ENCODE data around the gene CDCP1. TPM values are rescaled to one million over a fixed set of nuclear protein-coding genes. Genes with fewer than 3 reads are reported as not detected.

Gene CDCP1
- polyA plus RNA-seq, 1 donor, result 25.5 TPM

GRCh38 chr3:45100981-45101407 lies 45.2 kb downstream of the CDCP1 start:
- no peak for DNase-seq
- H3K27ac ChIP-seq (ENCODE audit: low read length), result no peak overlapping the region
- no peak overlapping the region for H3K4me3 ChIP-seq (ENCODE audit: low read length)
- H3K4me1 ChIP-seq (ENCODE audit: control insufficient read depth, insufficient read depth, low read length), result no peaks in the 10 kb centered on the region
- WGBS (ENCODE audit: insufficient coverage, low lambda C conversion rate), result no CpG with 5 or more reads among the region's 3 CpGs
- H3K9me3 ChIP-seq (ENCODE audit: control insufficient read depth, low read depth, low read length), result no peaks in the 10 kb centered on the region
- H3K36me3 ChIP-seq (ENCODE audit: control insufficient read depth, insufficient read depth, low read length), result peaks cover 16% of the 10 kb centered on the region
- no peaks in the 10 kb centered on the region for H3K27me3 ChIP-seq (ENCODE audit: control insufficient read depth, insufficient read depth, low read length)

GRCh38 chr3:45098310-45098709 lies 47.9 kb downstream of the CDCP1 start:
- no peak for DNase-seq
- Histone ChIP-seq H3K27ac (ENCODE audit: low read length) (no peak overlapping the region), H3K36me3 (ENCODE audit: control insufficient read depth, insufficient read depth, low read length) (peaks cover 18% of the 10 kb centered on the region), H3K4me1 (ENCODE audit: control insufficient read depth, insufficient read depth, low read length) (peaks cover 12% of the 10 kb centered on the region), H3K9me3 (ENCODE audit: control insufficient read depth, low read depth, low read length) (no peaks in the 10 kb centered on the region), H3K4me3 (ENCODE audit: low read length) (no peak overlapping the region), H3K27me3 (ENCODE audit: control insufficient read depth, insufficient read depth, low read length) (no peaks in the 10 kb centered on the region)
- WGBS (ENCODE audit: insufficient coverage, low lambda C conversion rate), result 86% methylated on average over 1 of the region's 5 CpGs

GRCh38 chr3:45097296-45097883 lies 48.8 kb downstream of the CDCP1 start:
- H3K27me3 ChIP-seq (ENCODE audit: control insufficient read depth, insufficient read depth, low read length), result no peaks in the 10 kb centered on the region
- no peaks in the 10 kb centered on the region for H3K9me3 ChIP-seq (ENCODE audit: control insufficient read depth, low read depth, low read length)
- H3K36me3 ChIP-seq (ENCODE audit: control insufficient read depth, insufficient read depth, low read length), result peaks cover 13% of the 10 kb centered on the region
- DNase-seq, result no peak
- no peak overlapping the region for H3K4me3 ChIP-seq (ENCODE audit: low read length)
- WGBS (ENCODE audit: insufficient coverage, low lambda C conversion rate), result no CpG with 5 or more reads among the region's 6 CpGs
- H3K4me1 ChIP-seq (ENCODE audit: control insufficient read depth, insufficient read depth, low read length), result peaks cover 21% of the 10 kb centered on the region
- no peak overlapping the region for H3K27ac ChIP-seq (ENCODE audit: low read length)

GRCh38 chr3:45095916-45096526 lies 50.2 kb downstream of the CDCP1 start:
- no peak for DNase-seq
- Histone ChIP-seq H3K27me3 (ENCODE audit: control insufficient read depth, insufficient read depth, low read length) (no peaks in the 10 kb centered on the region), H3K27ac (ENCODE audit: low read length) (no peak overlapping the region), H3K4me1 (ENCODE audit: control insufficient read depth, insufficient read depth, low read length) (peaks cover 34% of the 10 kb centered on the region), H3K4me3 (ENCODE audit: low read length) (no peak overlapping the region), H3K36me3 (ENCODE audit: control insufficient read depth, insufficient read depth, low read length) (peaks cover 17% of the 10 kb centered on the region), H3K9me3 (ENCODE audit: control insufficient read depth, low read depth, low read length) (no peaks in the 10 kb centered on the region)
- no CpG with 5 or more reads among the region's 7 CpGs for WGBS (ENCODE audit: insufficient coverage, low lambda C conversion rate)

GRCh38 chr3:45093176-45093575 lies 53.0 kb downstream of the CDCP1 start:
- Histone ChIP-seq H3K9me3 (ENCODE audit: control insufficient read depth, low read depth, low read length) (no peaks in the 10 kb centered on the region), H3K27me3 (ENCODE audit: control insufficient read depth, insufficient read depth, low read length) (no peaks in the 10 kb centered on the region), H3K27ac (ENCODE audit: low read length) (peak overlapping the region; percentile 94), H3K36me3 (ENCODE audit: control insufficient read depth, insufficient read depth, low read length) (peaks cover 35% of the 10 kb centered on the region), H3K4me3 (ENCODE audit: low read length) (no peak overlapping the region), H3K4me1 (ENCODE audit: control insufficient read depth, insufficient read depth, low read length) (peaks cover 41% of the 10 kb centered on the region)
- DNase-seq, result peak; percentile 57 to 76
- no CpG with 5 or more reads among the region's 8 CpGs for WGBS (ENCODE audit: insufficient coverage, low lambda C conversion rate)

- Histone ChIP-seq H3K4me3 (ENCODE audit: low read length) (no peak overlapping the region), H3K4me1 (ENCODE audit: control insufficient read depth, insufficient read depth, low read length) (peaks cover 41% of the 10 kb centered on the region), H3K9me3 (ENCODE audit: control insufficient read depth, low read depth, low read length) (no peaks in the 10 kb centered on the region), H3K36me3 (ENCODE audit: control insufficient read depth, insufficient read depth, low read length) (peaks cover 38% of the 10 kb centered on the region), H3K27ac (ENCODE audit: low read length) (peak overlapping the region; percentile 94), H3K27me3 (ENCODE audit: control insufficient read depth, insufficient read depth, low read length) (no peaks in the 10 kb centered on the region)
- no CpG with 5 or more reads among the region's 12 CpGs for WGBS (ENCODE audit: insufficient coverage, low lambda C conversion rate)
- DNase-seq, result peak; percentile 87 to 94
Observed at GRCh38 chr3:45092132-45093031, 53.8 kb downstream of the CDCP1 start.

GRCh38 chr3:45090855-45091254 lies 55.3 kb downstream of the CDCP1 start:
- H3K36me3 ChIP-seq (ENCODE audit: control insufficient read depth, insufficient read depth, low read length), result peaks cover 51% of the 10 kb centered on the region

GRCh38 chr3:45088543-45089358 lies 57.4 kb downstream of the CDCP1 start:
- WGBS (ENCODE audit: insufficient coverage, low lambda C conversion rate), result no CpG with 5 or more reads among the region's 8 CpGs
- no peaks in the 10 kb centered on the region for H3K9me3 ChIP-seq (ENCODE audit: control insufficient read depth, low read depth, low read length)
- peaks cover 62% of the 10 kb centered on the region for H3K36me3 ChIP-seq (ENCODE audit: control insufficient read depth, insufficient read depth, low read length)
- H3K4me1 ChIP-seq (ENCODE audit: control insufficient read depth, insufficient read depth, low read length), result peaks cover 33% of the 10 kb centered on the region
- H3K27me3 ChIP-seq (ENCODE audit: control insufficient read depth, insufficient read depth, low read length), result no peaks in the 10 kb centered on the region
- H3K27ac ChIP-seq (ENCODE audit: low read length), result no peak overlapping the region
- DNase-seq, result no peak
- H3K4me3 ChIP-seq (ENCODE audit: low read length), result no peak overlapping the region

More at GRCh38 chr3:45090855-45091254, 55.3 kb downstream of the CDCP1 start:
- no peak for DNase-seq
- peak overlapping the region; percentile 94 for H3K27ac ChIP-seq (ENCODE audit: low read length)
- H3K4me1 ChIP-seq (ENCODE audit: control insufficient read depth, insufficient read depth, low read length), result peaks cover 41% of the 10 kb centered on the region
- H3K27me3 ChIP-seq (ENCODE audit: control insufficient read depth, insufficient read depth, low read length), result no peaks in the 10 kb centered on the region
- no CpG with 5 or more reads among the region's 4 CpGs for WGBS (ENCODE audit: insufficient coverage, low lambda C conversion rate)
- no peaks in the 10 kb centered on the region for H3K9me3 ChIP-seq (ENCODE audit: control insufficient read depth, low read depth, low read length)
- no peak overlapping the region for H3K4me3 ChIP-seq (ENCODE audit: low read length)

GRCh38 chr3:45087155-45087554 lies 59.0 kb downstream of the CDCP1 start:
- WGBS (ENCODE audit: insufficient coverage, low lambda C conversion rate), result no CpG with 5 or more reads among the region's 7 CpGs
- Histone ChIP-seq H3K9me3 (ENCODE audit: control insufficient read depth, low read depth, low read length) (no peaks in the 10 kb centered on the region), H3K4me3 (ENCODE audit: low read length) (no peak overlapping the region), H3K27ac (ENCODE audit: low read length) (no peak overlapping the region), H3K4me1 (ENCODE audit: control insufficient read depth, insufficient read depth, low read length) (peaks cover 18% of the 10 kb centered on the region), H3K27me3 (ENCODE audit: control insufficient read depth, insufficient read depth, low read length) (no peaks in the 10 kb centered on the region), H3K36me3 (ENCODE audit: control insufficient read depth, insufficient read depth, low read length) (peaks cover 62% of the 10 kb centered on the region)
- DNase-seq, result no peak

Measured in large intestine (tissue), 3 donors.